SHP77 (cell line): Measurements from ENCODE around the gene ZNF280B.
"Not testable (repeated sequence)": the region's sequence is repeated elsewhere in the genome, so short reads cannot be mapped to it uniquely, and the experiment has no call there.

Source experiments
- DNase-seq, 2 experiments: peaks; one replicate each; lab custom pipeline; 2025; lab: John Stamatoyannopoulos, UW

Gene ZNF280B

DNA sequence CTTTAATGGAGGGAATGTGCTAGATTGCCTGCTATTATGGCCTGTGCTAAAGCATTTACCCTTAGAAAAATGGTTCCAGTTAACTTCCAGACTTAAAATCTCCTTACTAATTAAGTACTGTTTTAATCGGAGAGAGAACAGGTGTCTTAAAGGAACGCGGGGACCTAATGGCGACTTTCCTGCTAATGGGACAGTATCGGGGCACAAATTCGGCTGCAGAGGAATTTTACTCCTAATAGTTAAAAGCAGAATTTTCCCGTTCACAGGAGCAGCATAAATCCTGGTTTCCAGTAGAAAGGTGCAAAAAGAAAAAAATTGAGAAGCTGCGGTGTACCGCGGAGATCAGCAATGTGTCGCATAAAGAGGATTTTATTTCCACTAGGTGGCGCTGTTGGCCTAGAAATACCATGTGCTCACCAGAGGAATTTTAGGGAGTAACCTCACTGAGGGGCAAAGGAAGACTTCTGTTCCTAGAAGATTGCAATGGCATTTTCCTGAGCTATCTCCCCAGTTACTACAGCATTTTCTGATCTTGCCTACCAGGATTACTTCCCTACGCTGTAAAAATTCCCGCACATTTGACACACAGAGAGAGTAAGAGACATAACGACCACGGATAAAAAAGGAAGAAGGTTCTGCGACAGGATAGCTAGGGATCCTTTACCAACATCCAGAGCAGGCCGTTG is 44.5 kb downstream of the ZNF280B start:
- peak; percentile 34 to 35 for DNase-seq

DNA sequence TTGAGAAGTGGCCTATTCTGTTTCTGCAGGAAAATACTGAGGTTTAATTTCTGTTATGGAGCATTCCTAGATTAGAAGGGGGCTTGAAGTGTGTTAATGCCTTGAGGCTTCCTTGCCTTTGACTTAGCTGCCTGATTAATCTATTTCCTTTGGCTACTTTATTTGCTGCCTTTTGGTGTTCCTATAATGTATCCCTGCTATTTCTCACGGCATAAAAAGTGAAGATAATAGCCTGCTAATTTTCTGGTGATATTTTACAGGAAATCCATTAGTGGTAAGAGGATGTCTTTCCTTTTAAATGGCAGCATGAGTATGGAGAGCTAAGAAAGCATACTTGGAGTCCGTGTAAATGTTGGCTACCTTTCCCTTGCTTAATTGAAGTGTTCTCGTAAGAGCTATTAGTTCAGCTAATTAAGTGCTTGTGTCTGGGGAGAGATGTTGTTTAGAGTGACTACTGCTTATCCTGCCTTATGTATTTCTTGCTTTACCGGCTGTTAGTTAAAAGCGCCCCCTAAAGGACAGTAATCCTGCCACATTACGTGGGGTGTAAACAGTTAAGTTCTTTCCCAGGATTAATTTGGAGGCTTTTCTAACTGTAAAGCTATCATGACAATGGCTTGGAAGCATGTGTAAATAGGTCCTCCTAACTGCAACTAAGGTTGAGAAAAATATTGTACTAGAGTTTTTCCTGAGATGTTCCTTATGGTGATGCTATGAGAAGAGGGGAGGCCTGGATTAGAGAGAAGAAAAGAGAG is 45.6 kb downstream of the ZNF280B start:
- DNase-seq = peak in 1 of 2 experiments; percentile 19

DNA sequence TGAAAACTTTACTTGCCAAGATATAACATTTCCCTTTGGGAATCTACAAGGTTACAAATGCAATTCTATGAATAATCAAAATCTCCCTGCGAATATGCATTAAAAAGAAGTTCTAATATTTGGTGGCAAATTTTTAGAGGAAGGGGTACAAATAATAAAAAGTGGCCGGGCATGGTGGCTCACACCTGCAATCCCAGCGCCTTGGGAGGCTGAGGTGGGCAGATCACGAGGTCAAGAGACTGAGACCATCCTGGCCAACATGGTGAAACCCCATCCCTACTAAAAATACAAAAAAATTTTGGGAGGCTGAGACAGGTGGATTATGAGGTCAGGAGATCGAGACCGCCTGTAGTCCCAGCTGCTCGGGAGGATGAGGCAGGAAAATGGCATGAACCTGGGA is 47.0 kb downstream of the ZNF280B start:
- no peak for DNase-seq

DNA sequence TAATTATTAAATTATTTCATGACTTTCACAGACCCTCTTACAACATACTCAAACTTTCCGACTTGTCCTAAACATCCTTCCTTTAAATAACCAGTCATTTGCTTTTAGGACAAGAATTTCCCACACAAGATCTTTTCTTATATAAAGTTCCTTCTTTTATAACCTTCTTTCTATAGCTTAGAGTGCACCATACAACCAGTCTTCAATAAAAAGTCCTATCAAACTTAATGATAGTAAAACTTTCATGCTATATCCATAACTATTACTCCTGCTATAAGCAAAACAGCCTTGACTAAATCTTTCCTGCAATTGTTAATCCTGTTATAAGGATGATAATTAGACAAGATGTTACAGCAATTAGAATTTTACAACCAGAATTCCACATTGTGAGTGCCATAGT is 47.4 kb downstream of the ZNF280B start:
- no peak for DNase-seq

DNA sequence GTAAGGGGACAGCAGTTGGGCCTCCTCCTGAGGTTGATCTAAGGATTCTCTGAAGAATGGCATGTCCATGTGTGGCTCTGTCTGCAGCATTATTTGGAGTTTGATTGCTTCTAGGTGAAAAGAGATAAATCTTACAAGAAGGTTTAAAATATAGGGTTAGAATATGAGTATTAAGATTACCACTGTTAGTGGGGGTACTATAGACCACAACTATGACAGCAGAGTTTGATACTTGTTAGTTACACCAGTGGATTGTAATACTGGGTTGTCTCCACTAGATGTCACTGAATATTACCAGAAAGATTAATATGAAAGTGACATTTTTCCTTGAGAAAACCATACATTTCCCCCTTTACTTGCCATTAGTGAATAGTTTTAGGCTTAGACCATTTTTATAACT is 47.9 kb downstream of the ZNF280B start:
- no peak for DNase-seq

DNA sequence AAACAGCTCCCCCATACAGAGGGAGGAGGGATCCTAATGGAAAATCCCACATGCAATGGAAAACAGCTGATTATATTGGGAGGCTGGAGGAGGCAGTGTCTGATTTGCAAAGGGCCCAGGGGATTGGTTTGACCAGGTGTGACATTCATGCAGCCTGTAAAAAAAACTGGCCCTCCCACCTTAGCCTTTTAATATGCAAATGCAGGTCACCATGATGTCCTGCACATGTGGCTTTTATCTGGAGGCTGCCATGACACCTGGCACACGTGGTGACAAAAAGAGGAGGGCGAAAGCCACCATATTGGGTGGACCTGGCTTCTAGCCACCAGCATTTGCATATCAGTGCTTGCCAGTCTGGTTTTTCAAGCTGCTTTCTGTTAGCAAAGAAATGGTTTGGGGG is 48.5 kb downstream of the ZNF280B start:
- DNase-seq = no peak

DNA sequence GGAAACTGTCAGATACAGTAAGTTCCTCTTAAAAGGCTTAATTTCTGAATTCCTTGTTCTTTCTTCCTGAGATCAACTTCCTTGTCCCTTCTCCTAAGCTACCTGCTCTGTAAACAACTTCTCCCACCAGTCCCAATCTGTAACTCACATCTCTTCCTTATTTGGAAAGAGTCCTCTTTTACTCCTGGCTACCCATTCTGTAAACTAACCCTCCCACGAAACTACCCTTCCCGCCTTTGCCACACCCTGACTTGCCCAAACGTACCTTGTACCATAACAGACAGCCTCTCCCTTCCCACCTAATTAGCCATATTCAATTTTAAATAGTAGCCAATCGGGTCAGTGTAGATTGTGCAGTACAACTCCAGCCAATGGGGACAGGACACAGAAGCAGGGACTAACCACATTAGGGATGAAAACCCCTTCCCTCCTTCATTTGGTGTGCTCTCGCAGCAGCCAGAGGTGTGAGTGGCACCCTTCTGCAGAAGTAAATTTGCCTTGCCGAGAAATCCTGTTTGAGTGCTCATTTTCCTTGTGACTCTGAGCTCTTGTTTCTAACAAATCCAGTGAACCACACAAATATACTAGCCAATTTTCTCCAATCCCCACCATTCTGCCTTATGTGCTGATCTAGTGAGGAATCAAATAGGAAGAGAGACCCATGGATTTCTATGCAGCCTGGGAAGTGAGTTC is 49.5 kb downstream of the ZNF280B start:
- no peak for DNase-seq

DNA sequence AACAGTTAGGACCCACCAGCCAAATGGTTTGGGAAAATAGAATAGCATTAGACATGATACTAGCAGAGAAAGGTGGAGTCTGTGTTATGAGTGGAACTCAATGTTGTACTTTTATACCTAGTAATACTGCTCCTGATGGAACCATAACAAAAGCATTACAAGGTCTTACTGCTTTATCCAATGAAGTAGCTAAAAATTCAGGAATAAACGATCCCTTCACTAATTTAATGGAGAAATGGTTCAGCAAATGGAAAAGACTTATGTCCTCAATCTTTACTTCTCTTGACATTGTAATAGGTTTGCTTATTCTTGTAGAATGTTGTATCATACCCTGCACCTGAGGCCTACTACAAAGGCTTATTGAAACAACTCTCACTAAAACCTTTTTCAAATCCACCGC is 50.2 kb downstream of the ZNF280B start:
- DNase-seq = no peak

DNA sequence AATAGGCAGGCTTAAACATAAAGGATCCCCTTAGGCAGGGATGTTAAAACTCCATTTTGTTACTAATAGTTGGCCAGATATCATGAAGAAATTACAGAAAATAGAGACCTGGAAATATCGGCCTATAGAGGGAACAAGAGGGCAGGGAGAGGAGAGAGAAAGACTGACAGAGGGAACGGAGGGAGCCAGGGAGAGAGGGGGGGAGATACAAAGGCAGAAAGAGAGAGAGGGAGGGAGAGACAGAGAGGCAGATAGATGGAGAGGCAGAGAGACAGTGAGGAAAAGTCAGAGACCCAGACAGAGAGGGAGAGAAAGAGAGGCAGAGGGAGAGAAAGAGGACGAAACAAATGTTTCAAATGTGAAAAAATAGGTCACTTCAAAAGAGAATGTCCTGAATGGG is 53.5 kb downstream of the ZNF280B start:
- DNase-seq = no peak

DNA sequence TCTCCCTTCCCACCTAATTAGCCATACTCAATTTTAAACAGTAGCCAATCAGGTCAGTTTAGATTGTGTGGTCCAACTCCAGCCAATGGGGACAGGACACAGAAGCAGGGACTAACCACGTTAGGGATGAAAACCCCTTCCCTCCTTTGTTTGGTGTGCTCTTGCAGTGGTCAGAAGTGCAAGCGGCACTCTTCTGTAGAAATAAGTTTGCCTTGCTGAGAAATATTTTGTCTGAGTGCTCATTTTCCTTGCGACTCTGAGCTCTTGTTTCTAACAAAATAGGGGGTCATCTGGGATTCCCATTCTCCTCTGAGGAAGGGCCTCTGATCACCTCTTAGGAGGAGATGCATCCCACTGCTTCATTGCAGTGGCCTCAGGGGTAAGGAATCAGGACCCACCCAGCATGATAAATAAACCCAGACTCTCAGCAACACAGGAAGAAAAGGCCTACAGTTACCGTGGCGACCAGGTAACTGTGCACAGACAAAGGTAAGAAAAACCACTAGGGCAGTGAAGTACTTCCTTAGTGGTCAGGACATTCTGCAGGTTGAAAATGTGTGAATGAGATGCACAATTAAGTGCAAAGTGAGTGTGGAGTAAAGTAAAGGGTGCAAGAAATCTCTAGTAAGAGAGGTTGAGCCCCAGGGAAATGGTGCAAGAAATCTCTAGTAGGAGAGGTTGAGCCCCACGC is 55.4 kb downstream of the ZNF280B start:
- no peak for DNase-seq

DNA sequence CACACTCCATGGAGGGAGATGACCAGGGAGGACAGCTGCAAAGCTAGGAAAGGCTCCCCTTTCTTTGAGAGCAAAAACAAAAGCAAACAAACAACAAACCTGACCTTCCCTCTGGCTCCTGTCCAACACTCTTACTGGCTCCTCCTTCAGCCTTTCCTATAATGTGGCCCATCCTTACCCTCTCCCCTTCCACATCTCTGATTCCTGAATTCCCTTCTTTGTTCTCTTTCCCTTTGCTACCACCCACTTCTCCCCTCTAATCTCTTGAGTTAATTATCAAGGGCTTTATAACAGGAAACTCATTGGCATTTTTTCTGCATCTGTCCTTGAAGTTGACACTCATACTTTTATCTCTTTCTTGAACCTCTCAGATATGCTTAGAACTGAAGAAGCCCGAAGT is 56.3 kb downstream of the ZNF280B start:
- no peak for DNase-seq

DNA sequence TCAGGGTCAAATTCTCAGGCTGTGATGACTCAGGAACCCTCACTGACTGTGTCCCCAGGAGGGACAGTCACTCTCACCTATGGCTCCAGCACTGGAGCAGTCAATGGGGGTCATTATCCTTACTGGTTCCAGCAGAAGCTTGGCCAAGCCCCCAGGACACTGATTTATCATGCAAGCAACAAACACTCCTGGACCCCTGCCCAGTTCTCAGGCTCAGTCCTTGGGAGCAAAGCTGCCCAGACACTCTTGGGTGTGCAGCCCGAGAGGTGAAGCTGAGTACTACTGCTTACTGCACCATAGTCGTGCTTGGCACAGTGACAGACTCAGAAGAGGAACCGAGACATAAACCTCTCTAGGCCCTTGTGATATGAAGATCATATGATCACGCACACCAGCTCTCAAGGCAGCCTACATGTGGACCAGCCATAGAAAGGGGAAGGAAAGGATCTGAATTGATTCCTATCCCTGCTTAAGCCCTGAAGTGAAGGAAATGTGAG is 58.2 kb downstream of the ZNF280B start:
- DNase-seq = no peak

DNA sequence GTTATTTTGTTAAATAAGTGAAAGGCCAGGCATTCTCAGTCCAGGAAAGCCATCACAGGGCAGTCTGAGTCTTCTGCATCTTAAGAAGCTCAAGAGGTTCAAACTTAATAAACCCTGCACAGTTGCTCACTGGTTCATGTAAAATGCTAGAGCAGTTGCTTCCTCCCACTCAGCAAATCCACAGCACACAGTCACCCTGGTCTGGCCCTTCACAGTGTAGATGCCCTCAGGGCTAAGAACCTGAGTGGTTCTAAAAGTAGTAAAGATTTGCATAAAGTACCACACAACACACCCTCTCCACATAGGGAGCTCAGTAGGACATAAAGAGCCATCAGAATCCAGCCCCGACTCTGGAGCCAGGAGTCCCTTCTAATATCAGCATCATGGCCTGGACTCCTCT is 58.7 kb downstream of the ZNF280B start:
- DNase-seq = no peak

DNA sequence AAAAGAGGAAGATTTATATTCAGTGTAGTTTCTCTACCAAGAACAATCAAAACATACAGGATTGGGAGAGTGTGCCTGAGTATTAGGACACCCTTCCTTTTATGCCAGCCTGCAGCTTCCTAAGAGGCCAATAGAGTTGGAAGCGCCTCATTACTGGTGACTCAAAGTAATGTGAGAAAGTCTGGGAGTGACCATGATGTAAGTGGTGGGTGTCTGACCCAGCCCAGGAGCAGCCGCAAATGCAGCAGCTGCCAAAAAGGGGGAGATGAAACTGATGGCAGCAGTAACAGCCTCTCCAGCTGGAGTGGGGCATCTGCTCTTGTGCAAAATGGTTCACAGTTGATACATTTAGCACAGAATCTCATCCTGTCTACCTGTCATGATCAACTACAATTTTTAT is 62.0 kb downstream of the ZNF280B start:
- DNase-seq = no peak

DNA sequence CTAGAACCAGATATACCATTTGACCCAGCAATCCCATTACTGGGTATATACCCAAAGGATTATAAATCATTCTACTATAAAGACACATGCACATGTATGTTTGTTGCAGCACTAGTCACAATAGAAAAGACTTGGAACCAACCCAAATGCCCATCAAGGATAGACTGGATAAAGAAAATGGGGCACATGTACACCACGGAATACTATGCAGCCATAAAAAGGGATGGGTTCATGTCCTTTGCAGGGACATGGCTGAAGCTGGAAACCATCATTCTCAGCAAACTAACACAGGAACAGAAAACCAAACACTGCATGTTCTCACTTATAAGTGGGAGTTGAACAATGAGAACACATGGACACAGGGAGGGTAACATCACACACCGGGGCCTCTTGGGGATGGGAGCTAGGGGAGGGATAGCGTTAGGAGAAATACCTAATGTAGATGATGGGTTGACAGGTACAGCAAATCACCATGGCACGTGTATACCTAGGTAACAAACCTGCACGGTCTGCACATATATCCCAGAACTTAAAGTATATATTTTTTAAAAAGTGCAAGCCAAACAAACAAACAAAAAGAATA is 64.4 kb downstream of the ZNF280B start:
- DNase-seq = not testable (repeated sequence)

DNA sequence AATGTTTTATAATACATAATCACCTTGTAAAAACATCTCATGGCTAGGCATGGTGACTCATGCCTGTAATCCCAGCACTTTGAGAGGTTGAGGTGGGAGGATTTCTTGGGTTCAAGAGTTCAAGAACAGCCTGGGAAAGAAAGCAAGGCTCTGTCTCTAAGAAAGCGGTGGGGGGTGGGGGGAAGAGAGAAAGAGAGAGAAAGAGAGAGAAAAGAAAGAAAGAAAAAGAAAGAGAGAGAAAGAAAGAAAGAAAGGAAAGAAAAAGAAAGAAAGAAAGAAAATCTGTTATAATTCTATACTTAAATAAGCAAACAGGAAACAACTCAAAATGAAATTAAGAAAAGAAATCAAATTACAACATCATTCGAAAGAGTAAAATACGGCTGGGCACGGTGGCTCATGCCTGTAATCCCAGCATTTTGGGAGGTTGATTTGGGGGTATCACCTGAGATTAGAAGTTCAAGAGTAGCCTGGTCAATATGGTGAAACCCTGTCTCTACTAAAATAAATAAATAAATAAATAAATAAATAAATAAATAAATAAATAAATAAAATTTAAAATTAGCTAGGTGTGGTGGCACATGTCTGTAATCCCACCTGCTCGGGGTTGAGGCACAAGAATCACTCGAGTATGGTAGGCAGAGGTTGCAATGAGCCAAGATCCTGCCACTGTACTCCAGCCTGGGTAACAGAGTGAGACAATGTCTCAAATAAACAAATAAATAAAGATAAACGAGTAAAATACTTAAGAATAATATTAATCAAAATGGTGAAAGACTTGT is 65.4 kb downstream of the ZNF280B start:
- DNase-seq = no peak

DNA sequence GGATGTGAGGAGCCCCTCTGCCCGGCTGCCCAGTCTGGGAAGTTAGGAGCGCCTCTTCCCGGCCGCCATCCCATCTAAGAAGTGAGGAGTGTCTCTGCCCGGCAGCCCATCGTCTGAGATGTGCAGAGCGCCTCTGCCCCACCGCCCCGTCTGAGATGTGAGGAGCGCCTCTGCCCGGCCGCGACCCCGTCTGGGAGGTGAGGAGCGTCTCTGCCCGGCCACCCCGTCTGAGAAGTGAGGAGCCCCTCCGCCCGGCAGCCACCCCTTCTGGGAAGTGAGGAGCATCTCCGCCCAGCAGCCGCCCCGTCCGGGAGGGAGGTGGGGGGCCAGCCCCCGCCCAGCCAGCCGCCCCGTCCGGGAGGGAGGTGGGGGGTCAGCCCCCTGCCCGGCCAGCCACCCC is 66.9 kb downstream of the ZNF280B start:
- not testable (repeated sequence) for DNase-seq

DNA sequence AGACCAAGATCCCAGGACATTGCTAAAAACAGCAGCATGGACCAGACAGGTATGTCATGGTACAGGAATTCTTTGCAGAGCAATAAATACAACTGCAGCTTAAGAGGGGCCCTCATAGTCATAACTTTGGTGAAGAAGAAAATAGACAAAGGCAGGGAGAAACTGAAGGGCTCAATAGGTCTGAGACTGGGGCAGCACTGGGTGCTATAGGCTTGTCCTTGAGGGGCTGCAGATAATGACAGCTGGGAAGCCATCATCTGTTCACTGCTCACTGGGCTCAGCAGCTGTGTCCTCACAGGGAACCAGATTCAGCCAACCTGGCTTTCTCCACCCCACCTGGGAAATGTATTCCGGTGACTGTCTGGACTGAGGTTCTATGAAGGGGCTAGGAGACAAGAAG is 68.4 kb downstream of the ZNF280B start:
- no peak for DNase-seq
